RPMI7951 (cell line): Measurements from ENCODE around the gene DUS2. TPM values are rescaled to one million over a fixed set of nuclear protein-coding genes. Genes with fewer than 3 reads are reported as not detected.
"Not testable (repeated sequence)": the region's sequence is repeated elsewhere in the genome, so short reads cannot be mapped to it uniquely, and the experiment has no call there.

Experiments
- DNase-seq: peaks from one replicate; pipeline ENCODE4 v3.0.0-alpha.2; 2012; ENCODE audit warnings: low read depth
- total RNA-seq: library from RNA; depleted of rRNA; stranded (reverse); fragments of >200 nt; shearing (Covaris generic); gene quantifications from 2 replicates; pipeline ENCODE4 v1.2.3, GENCODE V29; 2014

Gene DUS2
- total RNA-seq, 1 experiment from 2014 or later: 18.7 TPM

DNA sequence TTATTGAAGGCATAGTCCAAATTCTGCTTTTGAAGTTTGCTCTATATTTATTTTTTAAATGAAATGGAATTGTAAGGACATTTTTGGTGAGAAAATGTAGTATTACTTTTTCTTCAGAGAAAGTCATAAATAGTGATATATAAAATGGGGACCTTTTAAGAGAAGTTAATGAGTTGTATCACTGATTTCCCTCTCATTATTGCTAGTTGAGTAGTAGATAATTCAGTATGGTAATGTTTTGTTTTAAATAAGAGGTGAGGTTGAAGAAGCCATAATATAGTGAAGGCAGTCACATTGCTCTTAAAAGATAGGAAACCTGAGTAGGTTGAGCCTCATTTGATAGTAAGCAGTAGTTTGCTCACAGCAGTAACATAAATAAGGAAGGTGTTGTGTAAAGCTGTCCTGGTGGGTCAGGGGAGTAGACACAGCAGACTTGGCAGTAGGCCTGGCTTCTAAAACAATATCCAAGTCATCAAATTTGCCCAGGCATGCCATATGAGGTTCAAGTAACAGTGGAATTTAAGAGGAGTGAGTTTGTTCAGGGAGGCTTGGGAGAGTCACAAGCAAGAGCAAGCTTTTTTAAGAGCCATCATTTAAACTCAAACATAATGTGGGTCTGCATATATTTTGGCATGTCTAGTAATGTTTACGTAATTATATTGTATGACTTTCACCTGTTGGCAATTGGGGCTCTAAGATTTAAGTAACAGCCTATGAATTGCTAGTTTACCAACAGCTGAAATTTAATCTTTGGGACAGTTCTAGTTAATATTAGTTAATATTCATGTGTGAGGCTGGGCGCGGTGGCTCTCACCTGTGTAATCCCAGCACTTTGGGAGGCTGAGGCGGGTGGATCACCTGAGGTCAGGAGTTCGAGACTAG lies 68.5 kb downstream of the DUS2 start:
- peak; percentile 9 for DNase-seq

DNA sequence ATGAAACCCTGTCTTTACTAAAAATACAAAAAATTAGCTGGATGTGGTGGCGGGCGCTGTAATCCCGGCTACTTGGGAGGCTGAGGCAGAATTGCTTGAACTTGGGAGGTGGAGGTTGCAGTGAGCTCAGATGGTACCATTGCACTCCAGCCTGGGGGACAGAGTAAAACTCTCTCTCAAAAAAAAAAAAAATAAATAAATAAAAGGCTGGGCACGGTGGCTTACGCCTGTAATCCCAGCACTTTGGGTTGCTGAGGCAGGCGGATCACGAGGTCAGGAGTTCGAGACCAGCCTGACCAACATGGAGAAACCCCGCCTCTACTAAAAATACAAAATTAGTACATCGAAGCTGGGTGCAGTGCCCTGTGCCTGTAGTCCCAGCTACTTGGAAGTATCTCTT lies 69.2 kb downstream of the DUS2 start:
- DNase-seq: not testable (repeated sequence)

DNA sequence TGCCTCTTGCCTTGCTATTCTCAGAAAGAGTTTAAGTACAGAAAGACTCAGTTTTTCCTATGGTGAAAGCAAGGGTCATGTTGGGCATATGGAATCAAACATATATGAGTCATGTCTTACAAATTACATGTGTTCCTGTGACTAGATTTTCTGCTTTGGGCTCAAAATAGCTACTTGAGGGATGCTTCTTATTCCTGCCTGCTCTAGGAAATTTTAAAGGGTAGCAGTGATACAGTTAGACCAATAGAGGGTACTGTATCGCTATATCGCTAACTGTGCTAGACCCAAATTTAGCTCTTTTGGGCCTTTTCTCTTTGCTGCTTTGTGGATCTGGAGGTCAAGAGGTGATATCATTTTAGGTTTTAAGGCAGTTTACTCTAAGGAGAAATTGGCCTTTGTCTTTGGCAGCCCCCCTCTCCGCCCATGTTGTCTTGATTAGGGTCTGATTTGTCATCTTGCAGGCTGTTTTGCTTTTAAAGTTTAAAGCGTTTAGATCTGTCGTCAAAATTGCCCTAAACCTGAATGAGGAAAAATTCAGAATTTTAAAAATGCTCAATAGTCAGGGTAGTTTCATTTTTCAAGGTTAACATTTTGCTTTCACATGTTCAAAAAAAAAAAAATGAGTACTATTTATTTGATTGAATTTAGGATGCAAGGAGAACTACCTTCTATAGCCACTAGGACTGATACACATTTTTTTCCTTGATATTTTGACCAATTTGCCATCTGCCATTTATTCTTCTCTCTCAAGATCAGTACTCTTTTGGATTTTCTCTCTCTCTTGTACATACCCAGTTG lies 70.9 kb downstream of the DUS2 start:
- DNase-seq: peak; percentile 53

DNA sequence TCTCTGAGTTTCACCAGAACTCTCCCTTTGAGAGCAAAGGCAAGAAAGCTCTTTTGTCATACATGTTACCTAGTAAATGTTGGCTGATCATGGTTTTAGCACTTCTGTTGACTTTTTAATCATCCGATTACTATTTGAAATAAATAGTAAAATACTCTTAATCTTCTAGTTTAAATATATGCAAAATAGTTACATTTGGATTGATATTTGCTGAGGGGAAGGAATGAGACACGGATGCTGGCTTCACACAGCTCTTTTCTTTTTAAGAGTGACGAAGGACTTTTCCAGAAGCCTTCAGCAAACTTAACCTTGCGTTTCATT lies 71.5 kb downstream of the DUS2 start:
- no peak for DNase-seq

DNA sequence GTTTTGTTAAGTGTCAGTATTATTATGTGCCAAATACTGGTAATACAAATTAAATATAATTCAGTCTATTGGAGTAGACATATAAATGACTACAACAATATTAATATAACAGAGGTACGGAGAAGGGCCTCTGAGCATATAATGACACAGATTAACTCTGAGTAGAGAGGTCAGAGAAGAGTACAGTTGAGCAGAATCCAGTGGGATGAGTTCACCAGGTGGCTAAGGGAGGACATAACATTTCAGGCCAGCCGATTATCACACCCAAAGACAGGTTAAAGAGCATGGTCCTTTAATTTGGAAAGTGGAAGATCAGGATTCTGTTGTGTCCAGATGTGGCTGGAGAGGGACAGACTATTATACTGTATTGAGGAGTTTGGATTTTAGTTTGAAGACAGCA lies 73.4 kb downstream of the DUS2 start:
- DNase-seq: no peak

DNA sequence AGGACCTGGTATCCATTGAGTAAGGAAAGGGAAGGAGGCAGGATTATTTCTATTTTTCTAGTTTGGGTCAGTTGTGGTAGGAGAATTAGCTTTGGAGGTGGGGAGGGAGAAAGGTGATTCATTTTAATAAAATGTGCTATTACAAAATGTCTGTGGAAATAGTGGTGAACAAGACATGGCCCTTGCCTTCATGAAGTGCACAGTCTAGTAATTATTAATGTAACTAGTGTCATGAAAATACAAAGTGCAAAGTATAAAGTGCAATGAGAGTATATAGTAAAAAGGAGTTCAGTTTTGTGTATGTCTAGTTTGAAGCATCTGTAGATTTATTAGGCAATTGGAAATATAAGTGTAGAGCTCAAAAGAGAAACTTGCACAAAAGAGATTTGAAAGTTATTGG lies 74.0 kb downstream of the DUS2 start:
- no peak for DNase-seq

DNA sequence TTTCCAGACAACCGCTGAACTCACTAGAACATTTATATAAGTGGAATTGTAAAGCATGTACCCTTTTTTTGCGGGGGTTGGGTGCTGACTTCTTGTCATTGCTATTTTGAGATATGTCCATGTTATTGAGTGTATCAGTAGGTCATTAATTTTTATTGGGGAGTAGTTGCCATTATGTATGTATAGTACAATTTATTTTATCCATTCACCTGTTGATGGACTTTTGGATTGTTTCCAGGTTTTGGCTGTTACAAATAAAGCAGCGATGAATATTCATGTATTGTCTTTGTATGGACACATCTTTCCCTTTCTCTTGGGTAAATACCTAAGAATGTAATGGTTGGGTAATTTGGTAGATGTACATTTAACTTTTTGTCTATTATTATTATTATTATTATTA lies 74.8 kb downstream of the DUS2 start:
- DNase-seq: no peak

DNA sequence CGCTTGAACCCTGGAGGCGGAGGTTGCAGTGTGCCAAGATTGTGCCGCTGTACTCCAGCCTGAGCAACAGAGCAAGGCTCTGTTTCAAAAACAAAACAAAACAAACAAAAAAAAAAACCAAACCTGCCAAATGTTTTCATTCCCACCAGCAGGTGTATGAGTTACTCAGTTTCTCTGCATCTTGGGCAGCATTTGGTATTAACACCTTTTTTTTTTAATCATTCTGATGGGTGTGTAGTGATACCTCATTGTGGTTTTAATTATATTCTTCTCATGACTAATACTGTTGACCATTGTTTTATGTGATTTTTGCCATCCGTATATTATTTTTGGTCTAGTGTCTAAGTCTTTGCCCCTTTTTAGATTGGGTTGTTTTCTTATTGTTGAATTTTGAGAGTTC lies 77.4 kb downstream of the DUS2 start:
- no peak for DNase-seq

DNA sequence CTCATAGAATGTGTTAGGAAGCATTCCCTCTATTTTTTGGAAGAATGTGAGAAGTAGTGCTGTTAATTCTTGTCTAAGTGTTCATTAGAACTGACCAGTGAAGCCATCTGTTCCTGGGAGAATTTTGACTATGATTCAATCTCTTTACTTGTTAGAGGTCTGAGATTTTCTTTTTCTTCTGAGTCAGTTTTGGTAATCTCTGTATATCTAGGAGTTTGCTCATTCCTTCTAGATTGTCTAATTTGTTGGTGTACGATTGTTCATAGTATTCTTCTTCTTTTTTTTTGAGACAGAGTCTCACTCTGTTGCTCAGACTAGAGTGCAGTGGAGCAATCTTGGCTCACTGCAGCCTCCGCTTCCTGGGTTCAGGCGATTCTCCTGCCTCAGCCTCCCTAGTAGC lies 82.5 kb downstream of the DUS2 start:
- DNase-seq: no peak

DNA sequence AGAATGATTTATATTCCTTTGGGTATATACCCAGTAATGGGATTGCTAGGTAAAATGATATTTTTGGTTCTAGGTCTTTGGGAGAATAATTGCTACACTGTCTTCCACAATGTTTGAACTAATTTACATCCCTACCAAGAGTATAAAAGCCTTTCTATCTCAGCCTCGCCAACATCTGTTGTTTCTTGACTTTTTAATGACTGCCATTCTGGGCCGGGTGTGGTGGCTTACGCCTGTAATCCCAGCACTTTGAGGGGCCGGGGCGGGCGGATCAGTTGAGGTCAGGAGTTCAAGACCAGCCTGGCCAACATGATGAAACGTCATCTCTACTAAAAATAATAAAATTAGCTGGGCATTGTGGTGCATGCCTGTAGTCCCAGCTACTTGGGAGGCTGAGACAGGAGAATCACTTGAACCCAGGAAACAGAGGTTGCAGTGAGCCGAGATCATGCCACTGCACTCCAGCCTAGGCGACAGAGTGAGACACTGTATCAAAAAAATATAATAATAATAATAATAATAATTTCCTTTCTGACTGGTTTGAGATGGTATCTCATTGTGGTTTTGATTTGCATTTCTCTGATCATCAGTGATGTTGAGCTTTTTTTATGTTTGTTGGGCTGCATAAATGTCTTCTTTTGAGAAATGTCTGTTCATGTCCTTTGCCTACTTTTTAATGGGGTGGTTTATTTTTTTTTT lies 84.3 kb downstream of the DUS2 start:
- DNase-seq: not testable (repeated sequence)

DNA sequence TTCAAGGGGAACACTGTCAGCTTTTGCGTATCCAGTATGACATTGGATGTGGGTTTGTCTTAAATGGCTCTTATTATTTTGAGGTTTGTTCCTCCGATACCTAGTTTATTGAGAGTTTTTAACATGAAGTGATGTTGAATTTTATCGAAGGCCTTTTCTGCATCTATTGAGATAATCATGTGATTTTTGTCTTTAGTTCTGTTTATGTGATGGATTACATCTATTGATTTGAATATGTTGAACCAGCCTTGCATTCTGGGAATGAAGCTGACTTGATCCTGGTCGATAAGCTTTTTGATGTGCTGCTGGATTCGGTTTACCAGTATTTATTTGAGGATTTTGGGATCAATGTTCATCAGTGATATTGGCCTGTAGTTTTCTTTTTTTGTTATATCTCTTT lies 86.1 kb downstream of the DUS2 start:
- not testable (repeated sequence) for DNase-seq

DNA sequence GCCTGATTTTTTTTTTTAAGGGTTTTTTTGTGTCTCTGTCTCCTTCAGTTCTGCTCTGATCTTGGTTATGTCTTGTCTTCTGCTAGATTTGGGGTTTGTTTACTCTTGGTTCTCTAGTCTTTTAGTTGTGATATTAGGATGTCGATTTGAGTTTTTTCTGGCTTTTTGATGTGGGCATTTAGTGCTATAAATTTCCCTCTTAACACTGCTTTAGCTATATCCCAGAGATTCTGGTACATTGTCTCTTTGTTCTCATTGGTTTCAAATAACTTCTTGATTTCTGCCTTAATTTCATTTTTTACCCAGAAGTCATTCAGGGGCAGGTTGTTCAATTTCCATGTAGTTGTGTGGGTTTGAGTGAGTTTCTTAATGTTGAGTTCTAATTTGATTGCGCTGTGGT lies 87.5 kb downstream of the DUS2 start:
- not testable (repeated sequence) for DNase-seq

DNA sequence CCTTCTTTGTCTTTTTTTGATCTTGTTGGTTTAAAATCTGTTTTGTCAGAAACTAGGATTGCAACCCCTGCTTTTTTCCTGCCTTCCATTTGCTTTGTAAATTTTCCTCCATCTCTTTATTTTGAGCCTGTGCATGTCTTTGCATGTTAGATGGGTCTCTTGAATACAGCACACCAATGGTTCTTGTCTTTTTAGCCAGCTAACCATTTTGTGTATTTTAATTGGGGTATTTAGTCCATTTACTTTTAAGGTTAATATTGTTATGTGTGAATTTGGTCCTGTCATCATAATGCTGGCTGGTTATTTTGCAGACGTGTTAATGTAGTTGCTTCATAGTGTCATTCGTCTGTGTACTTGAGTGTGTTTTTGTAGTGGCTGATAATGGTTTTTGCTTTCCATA lies 88.3 kb downstream of the DUS2 start:
- no peak for DNase-seq

DNA sequence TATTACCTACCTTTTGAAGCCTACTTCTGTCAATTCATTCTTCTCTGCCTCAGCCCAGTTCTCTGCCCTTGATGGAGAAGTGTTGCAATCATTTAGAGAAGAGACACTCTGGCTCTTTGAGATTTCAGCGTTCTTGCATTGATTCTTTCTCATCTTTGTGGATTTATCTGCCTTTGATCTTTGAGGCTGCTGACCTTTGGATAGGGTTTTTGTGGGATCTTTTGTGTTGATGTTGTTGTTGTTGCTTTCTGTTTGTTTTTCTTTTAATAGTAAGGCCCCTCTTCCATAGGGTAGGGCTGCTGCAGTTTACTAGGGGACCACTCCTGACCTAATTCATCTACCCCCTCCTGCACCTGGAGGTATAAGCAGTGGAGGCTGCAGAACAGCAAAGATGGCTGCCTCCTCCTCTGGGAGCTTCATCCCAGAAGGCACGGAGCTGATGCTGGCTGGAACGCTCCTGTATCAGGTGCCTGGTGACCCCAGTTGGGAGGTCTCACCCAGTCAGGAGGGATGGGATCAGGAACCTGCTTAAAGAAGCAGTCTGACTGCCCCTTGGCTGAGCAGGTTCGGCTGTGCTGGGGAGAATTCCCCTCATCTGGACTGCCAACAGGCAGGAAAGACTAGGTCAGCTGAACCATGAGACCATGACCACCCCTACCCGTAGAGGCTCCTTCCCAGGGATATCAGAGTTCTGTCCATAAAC lies 90.1 kb downstream of the DUS2 start:
- DNase-seq: no peak

DNA sequence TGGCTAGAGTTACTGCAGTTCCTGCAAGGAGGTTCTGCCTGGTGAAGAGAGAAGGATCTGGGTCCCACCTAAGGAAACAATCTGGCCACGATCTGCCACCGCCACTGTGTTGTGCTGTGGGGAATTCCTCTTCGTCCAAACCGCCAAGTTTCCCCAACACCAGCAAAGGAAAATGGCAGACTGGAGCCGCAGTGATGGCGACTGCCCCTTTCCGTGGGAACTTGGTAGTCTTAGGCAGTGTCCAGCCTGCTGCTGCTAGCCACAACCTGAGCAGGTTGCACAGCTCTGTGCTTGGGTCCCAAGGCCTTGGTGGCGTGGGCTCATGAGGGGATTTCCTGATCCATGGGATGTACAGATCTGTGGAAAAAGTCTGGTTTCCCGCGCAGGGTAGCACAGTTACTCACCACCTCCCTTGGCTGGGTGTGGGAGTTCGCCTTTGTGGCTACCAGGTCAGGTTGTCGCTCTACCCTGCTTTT lies 90.7 kb downstream of the DUS2 start:
- no peak for DNase-seq

DNA sequence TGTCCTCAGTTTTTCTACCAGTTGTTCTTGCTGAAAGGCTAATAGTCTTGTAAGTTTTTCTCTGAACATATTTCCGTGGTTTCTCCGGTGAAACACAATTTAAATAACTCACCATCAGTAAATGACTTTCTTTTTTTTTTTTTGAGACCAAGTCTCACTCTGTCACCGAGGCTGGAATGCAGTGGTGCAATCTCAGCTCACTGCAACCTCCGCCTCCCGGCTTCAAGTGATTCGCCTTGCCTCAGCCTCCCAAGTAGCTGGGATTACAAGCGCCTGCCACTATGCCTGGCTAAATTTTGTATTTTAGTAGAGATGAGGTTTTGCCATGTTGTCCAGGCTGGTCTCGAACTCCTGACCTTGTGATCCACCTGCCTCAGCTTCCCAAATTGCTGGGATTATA lies 91.9 kb downstream of the DUS2 start:
- not testable (repeated sequence) for DNase-seq

DNA sequence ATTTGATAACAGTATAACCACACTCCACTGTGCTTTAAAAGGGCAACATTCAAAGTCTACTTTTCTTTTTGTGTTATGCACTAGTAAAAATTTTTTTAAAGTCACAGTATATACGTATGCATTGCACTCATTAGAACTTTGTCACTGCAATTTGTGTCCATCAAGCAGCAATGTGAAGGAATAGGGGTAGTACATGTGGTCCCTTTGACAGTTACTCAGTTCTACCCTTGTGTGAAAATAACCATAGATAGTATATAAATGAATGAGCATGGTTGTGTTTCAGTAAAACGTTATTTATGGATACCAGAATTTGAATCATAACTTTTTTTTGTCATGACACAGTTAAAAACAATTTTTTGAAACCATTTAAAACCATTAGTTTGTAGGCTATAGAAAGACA lies 92.8 kb downstream of the DUS2 start:
- DNase-seq: no peak

DNA sequence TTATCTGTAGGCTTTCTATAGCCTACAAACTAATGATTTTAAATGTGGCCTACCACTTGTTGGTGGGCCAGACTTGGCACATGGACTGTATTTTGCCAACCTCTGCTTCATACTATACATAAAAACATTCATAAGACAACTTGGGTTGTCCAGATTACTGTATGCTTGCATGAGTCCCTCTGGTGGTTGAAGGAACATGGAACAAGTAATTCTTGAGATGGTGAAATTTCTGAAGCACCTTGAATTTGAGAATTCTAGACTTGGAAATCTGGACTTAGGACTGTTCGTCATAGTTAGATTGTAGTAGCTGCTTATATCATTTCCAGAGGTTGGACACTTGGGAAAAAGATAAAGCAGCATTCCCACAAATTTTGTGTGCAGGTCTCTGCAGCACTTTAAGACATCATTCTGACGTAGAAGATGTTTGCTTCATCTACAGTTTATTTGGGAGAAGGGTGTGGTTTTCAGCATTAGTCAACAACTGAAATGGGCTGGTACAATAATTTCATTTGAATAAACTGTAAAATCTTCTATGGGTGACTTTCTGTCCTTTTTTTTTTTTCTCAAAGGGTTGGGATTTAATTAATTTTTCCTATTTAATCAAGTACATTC lies 93.3 kb downstream of the DUS2 start:
- peak; percentile 16 for DNase-seq

DNA sequence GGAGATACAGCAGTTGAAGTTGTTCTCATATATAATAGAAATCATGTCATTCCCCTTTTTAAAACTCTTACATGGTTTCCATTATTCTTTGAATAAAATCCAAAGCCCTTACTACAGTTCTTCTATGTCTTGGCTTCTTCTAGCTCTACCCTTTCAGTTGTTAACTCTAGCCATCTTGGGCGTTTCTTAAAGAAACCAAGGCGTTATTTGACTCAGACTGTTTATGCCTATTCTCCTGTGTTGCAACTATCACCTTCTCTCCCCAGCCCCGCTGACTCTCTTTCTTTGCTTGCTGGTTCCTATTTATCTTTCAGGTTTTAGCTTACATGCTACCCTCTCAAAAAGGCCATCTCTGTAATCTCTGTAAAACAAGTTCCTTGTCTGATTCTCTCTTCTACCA lies 94.8 kb downstream of the DUS2 start:
- DNase-seq: no peak

DNA sequence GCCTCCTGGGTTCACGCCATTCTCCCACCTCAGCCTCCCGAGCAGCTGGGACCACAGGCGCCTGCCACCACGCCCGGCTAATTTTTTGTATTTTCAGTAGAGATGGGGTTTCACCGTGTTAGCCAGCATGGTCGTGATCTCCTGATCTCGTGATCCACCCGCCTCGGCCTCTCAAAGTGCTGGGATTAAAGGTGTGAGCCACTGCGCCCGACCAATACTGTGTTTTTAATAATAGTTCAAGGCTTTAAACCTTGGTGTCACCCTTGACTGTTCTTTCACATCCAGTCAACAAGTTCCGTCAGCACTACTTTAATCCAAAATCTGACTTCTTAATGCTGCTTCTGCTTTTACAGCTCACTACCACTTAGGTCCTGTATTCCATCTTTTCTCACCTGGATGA lies 95.9 kb downstream of the DUS2 start:
- not testable (repeated sequence) for DNase-seq

DNA sequence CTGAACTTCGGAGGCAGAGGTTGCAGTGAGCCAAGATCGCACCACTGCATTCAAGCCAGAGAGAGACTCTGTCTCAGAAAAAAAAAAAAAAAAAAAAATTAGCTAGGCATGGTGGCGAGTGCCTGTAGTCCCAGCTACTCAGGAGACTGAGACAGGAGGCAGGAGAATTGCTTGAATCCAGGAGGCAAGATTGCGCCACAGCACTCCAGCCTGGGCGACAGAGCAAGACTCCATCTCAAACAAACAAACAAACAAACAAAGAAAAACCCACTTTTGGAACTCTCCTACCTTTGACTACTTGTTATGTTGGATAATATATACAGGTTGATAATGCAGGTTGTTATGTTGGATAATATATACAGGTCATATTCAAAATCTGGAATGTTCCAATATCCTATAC lies 97.4 kb downstream of the DUS2 start:
- DNase-seq: not testable (repeated sequence)
